ENCODE data around the gene SLC8A1.
A peak's percentile ranks its signal among the peaks of the same experiment; 100 is the strongest.

SLC8A1 gene

DNA sequence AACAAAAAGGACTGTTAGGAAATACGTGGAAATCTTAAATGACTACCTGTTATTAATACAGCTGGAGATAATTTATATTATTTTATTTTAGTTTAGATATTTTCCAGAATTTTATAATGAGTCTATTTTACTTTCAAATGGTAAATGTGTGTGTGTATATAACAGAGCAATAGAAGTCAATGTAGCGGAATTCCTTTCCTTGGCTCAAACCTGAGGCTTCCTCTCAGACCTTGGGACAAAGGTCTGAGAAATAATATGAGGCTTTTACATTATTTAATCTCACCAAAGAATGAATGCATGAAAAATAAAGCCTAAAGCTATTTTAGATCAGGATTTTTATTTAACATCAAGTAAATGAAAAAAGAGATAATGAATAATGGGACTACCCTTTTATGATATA lies 65.7 kb downstream of the SLC8A1 start:
- no peak for DNase-seq

- DNase-seq = no peak
Measured at GRCh38 chr2:40384714-40385113, 67.2 kb downstream of the SLC8A1 start.

DNA sequence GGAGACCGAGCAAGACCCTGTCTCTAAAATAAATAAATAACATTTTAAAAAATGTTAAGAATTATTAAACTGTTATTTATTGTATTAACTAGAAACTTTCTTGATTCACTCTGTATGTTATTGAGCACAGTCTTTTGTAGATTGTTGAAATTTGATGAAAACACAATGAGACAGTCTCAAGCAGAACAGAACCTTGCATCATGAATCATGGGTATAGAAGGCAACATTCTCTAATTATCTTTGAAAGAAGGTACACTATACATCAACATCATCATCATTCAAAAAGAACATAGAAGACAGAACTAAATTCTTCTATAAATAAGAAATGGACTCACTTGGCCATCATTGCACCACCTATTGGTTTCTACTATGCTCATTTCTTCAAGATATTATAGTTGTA lies 67.7 kb downstream of the SLC8A1 start:
- no peak for DNase-seq

DNA sequence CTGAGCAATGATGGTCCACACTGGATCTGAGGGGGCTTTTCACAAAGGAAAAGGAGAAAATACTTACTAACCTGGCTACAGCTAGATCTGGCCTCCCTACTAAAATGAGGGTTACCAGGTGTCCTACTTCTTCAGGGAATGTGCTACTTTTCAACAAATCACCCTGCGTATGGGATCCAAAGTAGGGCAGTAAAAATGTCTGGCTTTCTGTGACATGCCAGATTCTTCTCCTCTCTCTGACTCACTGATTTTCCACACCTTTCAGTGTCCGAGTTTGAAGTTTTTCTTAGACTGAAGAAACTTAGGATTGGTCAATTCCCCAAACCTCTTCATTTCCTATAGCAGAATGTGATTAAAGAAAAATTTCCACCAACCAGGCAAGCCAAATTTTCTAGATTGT lies 71.2 kb downstream of the SLC8A1 start:
- DNase-seq = no peak

DNA sequence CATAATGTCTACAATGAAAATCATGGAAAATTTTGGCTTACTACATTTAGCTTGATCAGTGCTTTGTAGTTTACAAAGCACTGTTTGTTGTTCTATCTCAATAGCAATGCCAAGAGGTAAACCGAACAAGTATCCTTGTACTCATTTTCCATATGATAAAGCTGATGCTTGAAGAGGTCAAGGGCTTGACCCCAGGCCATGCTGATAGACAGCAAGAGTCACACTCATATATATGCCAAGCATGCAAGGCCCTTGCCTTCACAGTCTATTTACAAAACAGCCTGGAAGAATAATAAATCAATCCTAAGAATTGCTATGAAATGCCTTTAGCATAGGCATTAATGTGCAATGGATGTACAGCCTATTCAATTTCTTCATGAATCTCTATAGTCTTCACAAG lies 71.8 kb downstream of the SLC8A1 start:
- DNase-seq = no peak

- no peak for DNase-seq
Measured at GRCh38 chr2:40374543-40375240, 77.2 kb downstream of the SLC8A1 start.

DNA sequence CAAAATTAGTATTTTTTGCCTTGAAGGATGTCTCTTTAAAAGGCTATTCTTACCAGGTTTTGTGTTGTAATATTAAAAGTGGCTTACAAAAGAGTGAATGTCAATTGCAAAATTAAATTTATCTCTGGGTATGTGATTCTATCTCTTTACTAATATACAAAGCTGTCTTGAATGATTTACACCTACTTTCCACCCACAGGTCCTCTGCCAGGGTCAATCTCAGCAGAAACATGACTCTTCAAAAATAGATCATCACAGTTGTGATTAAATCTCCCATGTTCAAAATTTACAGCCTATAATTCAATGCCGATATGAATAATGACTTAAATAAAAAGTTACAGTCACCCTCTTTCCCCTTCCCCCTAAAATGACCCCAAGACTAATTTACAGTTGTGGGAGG lies 78.8 kb downstream of the SLC8A1 start:
- DNase-seq = no peak

DNA sequence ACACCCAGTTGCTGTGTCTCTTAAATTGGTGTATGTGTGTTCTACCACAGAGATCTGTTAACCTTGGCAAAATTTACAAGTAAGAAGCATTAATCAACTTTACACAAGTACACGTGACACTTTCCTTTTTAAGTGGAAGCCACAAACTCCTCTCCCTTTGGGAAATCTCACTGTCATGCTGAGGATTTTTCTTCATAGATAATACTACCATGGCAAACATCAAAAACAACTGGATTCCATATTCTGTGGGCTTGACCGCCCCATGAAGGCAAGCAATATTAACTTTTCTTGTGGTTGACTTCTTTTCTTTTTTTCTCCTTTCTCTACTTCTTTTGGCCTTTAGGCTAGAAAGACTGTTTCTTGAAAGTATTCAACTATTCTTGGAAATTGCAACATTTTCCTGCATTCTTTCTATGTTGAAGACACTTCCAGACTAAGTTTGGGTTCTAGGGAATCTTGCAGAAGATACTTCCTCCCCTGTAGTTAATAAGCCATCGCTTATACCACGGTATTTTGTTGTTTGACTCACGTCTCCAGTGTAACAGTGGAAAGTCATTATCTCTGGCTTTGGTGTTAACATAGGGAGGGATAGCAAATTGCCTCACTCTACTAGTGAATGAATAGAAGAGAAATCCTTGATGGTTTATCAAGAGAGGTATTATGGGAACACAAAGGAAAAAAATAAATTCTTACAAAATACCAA lies 79.5 kb downstream of the SLC8A1 start:
- DNase-seq = no peak

DNA sequence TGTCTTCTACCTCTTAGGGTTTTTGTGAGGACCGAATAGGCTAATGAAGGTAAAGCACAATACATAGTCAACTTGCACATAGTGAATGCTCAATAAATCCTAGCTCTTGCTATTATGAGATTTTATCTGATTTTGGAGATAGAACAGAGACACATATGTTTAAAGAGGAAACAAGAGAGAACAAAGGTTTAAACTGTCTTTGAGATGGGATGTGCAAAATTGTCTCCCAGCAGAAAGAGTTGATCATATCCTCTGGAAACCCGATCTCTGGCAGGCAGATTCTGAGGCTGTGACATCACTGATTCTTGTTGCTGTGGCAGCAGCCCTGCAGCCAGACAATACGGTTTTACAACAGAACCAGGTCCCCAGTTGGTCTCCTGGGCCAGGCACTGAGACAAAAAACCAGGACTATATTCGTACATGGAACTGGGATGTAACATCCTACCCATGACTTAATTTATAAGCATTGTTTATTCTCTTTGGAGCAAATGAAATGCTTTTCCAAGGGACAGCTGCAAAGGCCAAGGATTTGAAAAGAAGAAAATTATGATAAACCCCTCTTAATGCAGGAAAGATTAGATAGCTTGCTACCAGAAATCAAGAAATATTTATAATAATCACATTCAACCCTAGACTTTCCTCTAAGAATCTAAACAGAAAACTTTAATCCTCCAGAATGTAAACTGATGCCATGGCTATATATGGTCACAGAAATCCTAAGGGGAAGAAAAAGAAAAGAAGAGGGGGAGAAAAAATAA lies 80.2 kb downstream of the SLC8A1 start:
- peak in 5 of 56 donors; percentile 2 to 27 (median 11) for DNase-seq

- DNase-seq = peak in 3 of 56 donors; percentile 11 to 32 (median 18)
Measured at GRCh38 chr2:40370007-40370395, 81.9 kb downstream of the SLC8A1 start.

- no peak for DNase-seq
Measured at GRCh38 chr2:40369267-40370006, 82.5 kb downstream of the SLC8A1 start.

DNA sequence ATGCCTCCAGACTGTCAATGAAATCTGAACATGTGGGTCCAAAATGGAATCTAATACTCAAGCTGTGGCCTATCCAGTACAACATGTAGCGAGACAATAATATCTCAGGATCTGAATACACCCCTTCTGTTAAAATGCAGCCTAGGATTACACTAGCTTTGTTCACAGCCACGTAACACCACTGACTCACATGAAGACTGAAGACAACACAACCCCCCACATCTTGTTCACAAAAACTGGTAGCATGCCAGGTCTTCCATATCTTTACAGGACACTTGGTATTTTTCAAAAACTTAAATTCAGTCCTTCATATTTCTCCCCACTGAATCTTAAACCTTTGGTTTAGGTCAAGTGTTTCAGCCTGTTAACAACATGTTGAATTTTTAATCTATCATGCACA lies 84.2 kb downstream of the SLC8A1 start:
- no peak for DNase-seq

DNA sequence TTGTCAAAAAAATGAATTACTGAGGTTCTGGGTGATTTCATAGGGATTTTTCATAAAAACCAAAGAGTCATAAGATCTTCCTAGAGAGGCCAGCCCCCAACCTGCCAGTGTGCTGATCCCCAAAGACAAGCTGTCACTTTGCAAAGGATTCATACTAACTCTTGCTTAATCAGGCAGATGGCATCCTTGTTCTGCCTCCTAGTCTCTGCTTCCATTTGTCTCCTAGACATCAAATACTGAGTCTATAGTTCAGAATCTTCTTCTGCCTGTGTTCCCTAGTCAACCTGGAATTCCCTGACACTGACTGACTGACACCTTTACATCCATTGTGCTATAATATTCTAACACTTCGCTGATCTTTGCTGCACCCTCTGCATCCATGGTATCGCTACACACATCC lies 84.9 kb downstream of the SLC8A1 start:
- DNase-seq = peak in 6 of 56 donors; percentile 10 to 50 (median 14)

- DNase-seq = no peak
Measured at GRCh38 chr2:40364151-40364874, 87.6 kb downstream of the SLC8A1 start.

- no peak for DNase-seq
Measured at GRCh38 chr2:40363631-40364030, 88.3 kb downstream of the SLC8A1 start.

DNA sequence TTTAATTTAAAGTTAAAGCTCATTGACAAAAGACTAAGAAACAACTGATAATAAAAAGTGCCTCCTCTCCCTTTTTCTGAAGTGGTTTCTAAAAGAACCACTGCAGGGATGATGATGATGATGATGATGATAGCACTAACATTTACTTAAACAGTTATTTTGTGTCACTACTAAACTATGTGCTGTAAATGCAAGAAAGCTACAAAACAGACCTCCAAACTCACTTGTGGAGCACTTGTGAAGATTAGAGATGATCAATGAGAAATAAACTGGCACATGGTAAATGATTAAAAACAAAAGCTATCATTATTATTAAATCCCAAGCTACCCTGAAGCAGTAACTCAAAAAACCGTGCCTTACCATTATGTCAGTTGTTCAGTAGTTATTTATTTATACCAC lies 88.7 kb downstream of the SLC8A1 start:
- no peak for DNase-seq

- no peak for DNase-seq
Measured at GRCh38 chr2:40361478-40361877, 90.4 kb downstream of the SLC8A1 start.

DNA sequence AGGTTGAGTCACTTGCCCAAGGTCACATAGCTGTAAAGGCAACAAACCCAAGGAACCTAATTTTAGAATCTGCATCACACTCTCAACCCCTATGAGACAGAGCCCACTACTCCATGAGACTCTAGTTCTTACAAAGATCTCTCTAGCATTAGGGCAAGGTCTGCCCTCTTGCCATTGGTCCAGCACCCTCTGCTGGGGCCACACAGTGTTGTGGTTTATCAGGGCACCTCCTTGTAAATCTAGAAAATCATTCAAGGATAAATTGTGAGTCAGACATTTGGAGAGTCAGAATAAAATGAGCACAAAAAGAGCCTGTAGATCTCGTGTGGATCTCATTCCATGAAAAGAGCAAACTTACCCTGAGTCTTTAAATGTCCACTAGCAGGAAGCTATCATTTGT lies 91.2 kb downstream of the SLC8A1 start:
- DNase-seq = no peak

DNA sequence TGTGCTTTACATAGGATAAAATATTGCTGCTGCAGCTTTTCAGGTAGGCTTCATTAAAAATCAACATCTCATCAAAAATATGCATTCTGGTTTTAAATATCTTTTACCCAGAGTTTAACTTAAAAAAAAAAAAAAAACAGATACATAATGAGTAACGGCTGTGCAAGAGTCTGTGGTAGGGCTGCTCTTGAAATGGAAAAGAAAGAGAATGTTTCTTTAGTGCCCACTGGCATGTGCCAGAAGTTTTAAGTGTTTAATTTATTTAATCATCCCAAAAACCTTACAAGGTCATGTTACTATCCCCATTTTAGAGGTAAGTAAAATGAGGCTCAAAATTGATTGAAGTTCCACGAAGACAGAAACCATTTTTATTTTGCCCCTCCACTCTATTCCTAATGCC lies 92.1 kb downstream of the SLC8A1 start:
- no peak for DNase-seq

- DNase-seq = peak in 1 of 56 donors; percentile 10
Measured at GRCh38 chr2:40358783-40359182, 93.1 kb downstream of the SLC8A1 start.

GRCh38 chr2:40357667-40358066 lies 94.2 kb downstream of the SLC8A1 start:
- DNase-seq = no peak

All from nucleus accumbens (tissue), 56 donors.